ENCODE data around the gene TTLL11. TPM values are rescaled to one million over a fixed set of nuclear protein-coding genes. Genes with fewer than 3 reads are reported as not detected.

The TTLL11 gene
- polyA plus RNA-seq, 1 donor: 5.0 TPM

GRCh38 chr9:121974421-121974820, 118.7 kb downstream of the TTLL11 start:
- H3K27me3 ChIP-seq (ENCODE audit: control insufficient read depth, insufficient read depth, low read length): no peaks in the 10 kb centered on the region
- no peak for DNase-seq
- H3K27ac ChIP-seq (ENCODE audit: low read length): no peak overlapping the region

GRCh38 chr9:121972501-121972981, 120.6 kb downstream of the TTLL11 start:
- no CpG with 5 or more reads among the region's 7 CpGs for WGBS (ENCODE audit: insufficient coverage, low lambda C conversion rate)
- Histone ChIP-seq H3K36me3 (ENCODE audit: control insufficient read depth, insufficient read depth, low read length) (no peaks in the 10 kb centered on the region), H3K4me3 (ENCODE audit: low read length) (no peak overlapping the region), H3K4me1 (ENCODE audit: control insufficient read depth, insufficient read depth, low read length) (peaks cover 9% of the 10 kb centered on the region), H3K9me3 (ENCODE audit: control insufficient read depth, low read depth, low read length) (no peaks in the 10 kb centered on the region), H3K27me3 (ENCODE audit: control insufficient read depth, insufficient read depth, low read length) (no peaks in the 10 kb centered on the region), H3K27ac (ENCODE audit: low read length) (no peak overlapping the region)
- DNase-seq: no peak

More at GRCh38 chr9:121974421-121974820, 118.7 kb downstream of the TTLL11 start:
- no peak overlapping the region for H3K4me3 ChIP-seq (ENCODE audit: low read length)
- no peaks in the 10 kb centered on the region for H3K36me3 ChIP-seq (ENCODE audit: control insufficient read depth, insufficient read depth, low read length)
- no peaks in the 10 kb centered on the region for H3K9me3 ChIP-seq (ENCODE audit: control insufficient read depth, low read depth, low read length)
- peaks cover 9% of the 10 kb centered on the region for H3K4me1 ChIP-seq (ENCODE audit: control insufficient read depth, insufficient read depth, low read length)

GRCh38 chr9:121968056-121968455, 125.1 kb downstream of the TTLL11 start:
- Histone ChIP-seq H3K9me3 (ENCODE audit: control insufficient read depth, low read depth, low read length) (no peaks in the 10 kb centered on the region), H3K4me3 (ENCODE audit: low read length) (no peak overlapping the region), H3K4me1 (ENCODE audit: control insufficient read depth, insufficient read depth, low read length) (no peaks in the 10 kb centered on the region), H3K36me3 (ENCODE audit: control insufficient read depth, insufficient read depth, low read length) (no peaks in the 10 kb centered on the region), H3K27me3 (ENCODE audit: control insufficient read depth, insufficient read depth, low read length) (no peaks in the 10 kb centered on the region), H3K27ac (ENCODE audit: low read length) (no peak overlapping the region)
- no peak for DNase-seq
- WGBS (ENCODE audit: insufficient coverage, low lambda C conversion rate): 100% methylated on average over 3 of the region's 8 CpGs

GRCh38 chr9:121966706-121967105, 126.4 kb downstream of the TTLL11 start:
- WGBS (ENCODE audit: insufficient coverage, low lambda C conversion rate): 80% methylated on average over 1 of the region's 1 CpG
- DNase-seq: no peak
- no peak overlapping the region for H3K4me3 ChIP-seq (ENCODE audit: low read length)
- H3K27ac ChIP-seq (ENCODE audit: low read length): no peak overlapping the region
- H3K9me3 ChIP-seq (ENCODE audit: control insufficient read depth, low read depth, low read length): no peaks in the 10 kb centered on the region
- no peaks in the 10 kb centered on the region for H3K36me3 ChIP-seq (ENCODE audit: control insufficient read depth, insufficient read depth, low read length)
- no peaks in the 10 kb centered on the region for H3K4me1 ChIP-seq (ENCODE audit: control insufficient read depth, insufficient read depth, low read length)
- no peaks in the 10 kb centered on the region for H3K27me3 ChIP-seq (ENCODE audit: control insufficient read depth, insufficient read depth, low read length)

- Histone ChIP-seq H3K36me3 (ENCODE audit: control insufficient read depth, insufficient read depth, low read length) (no peaks in the 10 kb centered on the region), H3K9me3 (ENCODE audit: control insufficient read depth, low read depth, low read length) (no peaks in the 10 kb centered on the region), H3K27ac (ENCODE audit: low read length) (no peak overlapping the region), H3K27me3 (ENCODE audit: control insufficient read depth, insufficient read depth, low read length) (no peaks in the 10 kb centered on the region), H3K4me3 (ENCODE audit: low read length) (no peak overlapping the region), H3K4me1 (ENCODE audit: control insufficient read depth, insufficient read depth, low read length) (no peaks in the 10 kb centered on the region)
- WGBS (ENCODE audit: insufficient coverage, low lambda C conversion rate): 71% methylated on average over 4 of the region's 8 CpGs
- no peak for DNase-seq
Measured at GRCh38 chr9:121963528-121963995, 129.5 kb downstream of the TTLL11 start.

DNA sequence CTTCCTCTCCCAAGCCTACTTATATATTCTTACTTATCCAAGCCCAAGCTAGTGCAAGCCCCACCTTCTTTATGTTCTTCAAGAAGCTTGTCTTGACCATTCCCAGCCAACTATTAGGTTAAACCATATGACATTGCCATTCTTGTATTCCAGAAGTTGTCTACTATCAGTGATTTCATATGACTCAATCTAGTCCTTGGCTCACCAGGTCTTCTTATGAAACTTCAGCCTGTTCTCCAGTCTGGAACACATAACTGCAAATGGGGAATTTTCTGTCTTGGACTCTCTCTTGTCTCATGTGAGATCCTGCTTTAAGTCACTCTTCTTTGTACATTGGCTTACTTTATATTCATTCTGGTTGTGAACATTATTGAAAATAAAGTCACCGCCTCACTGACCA, 130.7 kb downstream of the TTLL11 start:
- Histone ChIP-seq H3K27ac (ENCODE audit: low read length) (no peak overlapping the region), H3K4me3 (ENCODE audit: low read length) (no peak overlapping the region), H3K4me1 (ENCODE audit: control insufficient read depth, insufficient read depth, low read length) (no peaks in the 10 kb centered on the region), H3K36me3 (ENCODE audit: control insufficient read depth, insufficient read depth, low read length) (no peaks in the 10 kb centered on the region), H3K9me3 (ENCODE audit: control insufficient read depth, low read depth, low read length) (no peaks in the 10 kb centered on the region), H3K27me3 (ENCODE audit: control insufficient read depth, insufficient read depth, low read length) (no peaks in the 10 kb centered on the region)
- no CpG with 5 or more reads among the region's 1 CpG for WGBS (ENCODE audit: insufficient coverage, low lambda C conversion rate)
- DNase-seq: no peak

DNA sequence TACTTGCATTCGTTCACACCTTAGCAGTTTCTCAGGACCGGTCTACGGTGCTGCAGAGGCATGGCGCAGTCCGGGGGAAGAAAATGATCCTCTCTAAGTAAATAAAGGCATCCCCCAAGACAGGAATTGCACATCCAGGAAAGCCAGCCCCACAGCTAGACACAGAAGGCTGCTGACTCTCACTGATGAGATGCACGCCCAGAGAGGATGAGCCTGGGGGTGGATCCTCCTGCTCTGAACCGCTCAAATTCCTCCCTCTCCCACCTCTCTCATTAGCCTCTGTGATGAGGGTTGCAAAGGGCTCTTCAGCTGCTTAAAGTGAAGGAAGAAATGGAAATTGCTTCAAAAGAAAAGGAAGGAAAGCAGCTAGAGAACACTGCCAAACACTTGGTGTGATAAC, 132.4 kb downstream of the TTLL11 start:
- no peak overlapping the region for H3K4me3 ChIP-seq (ENCODE audit: low read length)
- no peaks in the 10 kb centered on the region for H3K9me3 ChIP-seq (ENCODE audit: control insufficient read depth, low read depth, low read length)
- no peak for DNase-seq
- H3K36me3 ChIP-seq (ENCODE audit: control insufficient read depth, insufficient read depth, low read length): no peaks in the 10 kb centered on the region
- no peaks in the 10 kb centered on the region for H3K4me1 ChIP-seq (ENCODE audit: control insufficient read depth, insufficient read depth, low read length)
- WGBS (ENCODE audit: insufficient coverage, low lambda C conversion rate): no CpG with 5 or more reads among the region's 7 CpGs
- no peaks in the 10 kb centered on the region for H3K27me3 ChIP-seq (ENCODE audit: control insufficient read depth, insufficient read depth, low read length)
- no peak overlapping the region for H3K27ac ChIP-seq (ENCODE audit: low read length)

DNA sequence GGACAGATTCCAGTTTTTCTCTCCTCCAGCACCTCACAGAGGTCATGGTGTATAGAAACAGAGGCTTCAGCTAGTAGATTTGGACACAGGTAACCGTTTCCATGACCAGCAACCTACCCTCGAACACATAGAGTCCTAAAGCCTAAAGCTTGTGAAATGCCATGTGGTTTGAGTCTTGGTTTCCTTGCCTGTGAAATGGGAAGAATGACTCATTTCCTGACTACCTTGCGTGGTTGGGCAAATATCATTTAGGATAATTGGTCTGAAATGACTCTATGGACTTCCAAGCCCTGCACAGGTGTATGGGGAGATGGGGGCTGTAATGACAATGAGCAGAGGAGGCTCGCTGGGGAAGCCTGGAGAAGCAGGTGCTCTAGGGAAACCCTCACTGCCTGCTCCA, 134.6 kb downstream of the TTLL11 start:
- no peaks in the 10 kb centered on the region for H3K36me3 ChIP-seq (ENCODE audit: control insufficient read depth, insufficient read depth, low read length)
- no CpG with 5 or more reads among the region's 4 CpGs for WGBS (ENCODE audit: insufficient coverage, low lambda C conversion rate)
- H3K27ac ChIP-seq (ENCODE audit: low read length): no peak overlapping the region
- H3K9me3 ChIP-seq (ENCODE audit: control insufficient read depth, low read depth, low read length): no peaks in the 10 kb centered on the region
- H3K4me1 ChIP-seq (ENCODE audit: control insufficient read depth, insufficient read depth, low read length): no peaks in the 10 kb centered on the region
- no peaks in the 10 kb centered on the region for H3K27me3 ChIP-seq (ENCODE audit: control insufficient read depth, insufficient read depth, low read length)
- no peak for DNase-seq
- no peak overlapping the region for H3K4me3 ChIP-seq (ENCODE audit: low read length)

- H3K36me3 ChIP-seq (ENCODE audit: control insufficient read depth, insufficient read depth, low read length): no peaks in the 10 kb centered on the region
- no CpG with 5 or more reads among the region's 6 CpGs for WGBS (ENCODE audit: insufficient coverage, low lambda C conversion rate)
- no peaks in the 10 kb centered on the region for H3K4me1 ChIP-seq (ENCODE audit: control insufficient read depth, insufficient read depth, low read length)
- no peaks in the 10 kb centered on the region for H3K9me3 ChIP-seq (ENCODE audit: control insufficient read depth, low read depth, low read length)
- H3K27me3 ChIP-seq (ENCODE audit: control insufficient read depth, insufficient read depth, low read length): no peaks in the 10 kb centered on the region
- H3K27ac ChIP-seq (ENCODE audit: low read length): no peak overlapping the region
- no peak for DNase-seq
- H3K4me3 ChIP-seq (ENCODE audit: low read length): no peak overlapping the region
Measured at GRCh38 chr9:121956808-121957207, 136.3 kb downstream of the TTLL11 start.

- no peaks in the 10 kb centered on the region for H3K36me3 ChIP-seq (ENCODE audit: control insufficient read depth, insufficient read depth, low read length)
- H3K4me1 ChIP-seq (ENCODE audit: control insufficient read depth, insufficient read depth, low read length): no peaks in the 10 kb centered on the region
- H3K9me3 ChIP-seq (ENCODE audit: control insufficient read depth, low read depth, low read length): no peaks in the 10 kb centered on the region
- H3K27me3 ChIP-seq (ENCODE audit: control insufficient read depth, insufficient read depth, low read length): no peaks in the 10 kb centered on the region
- no peak overlapping the region for H3K4me3 ChIP-seq (ENCODE audit: low read length)
- DNase-seq: no peak
- no peak overlapping the region for H3K27ac ChIP-seq (ENCODE audit: low read length)
- WGBS (ENCODE audit: insufficient coverage, low lambda C conversion rate): no CpG with 5 or more reads among the region's 1 CpG
Measured at GRCh38 chr9:121955649-121956048, 137.5 kb downstream of the TTLL11 start.

DNA sequence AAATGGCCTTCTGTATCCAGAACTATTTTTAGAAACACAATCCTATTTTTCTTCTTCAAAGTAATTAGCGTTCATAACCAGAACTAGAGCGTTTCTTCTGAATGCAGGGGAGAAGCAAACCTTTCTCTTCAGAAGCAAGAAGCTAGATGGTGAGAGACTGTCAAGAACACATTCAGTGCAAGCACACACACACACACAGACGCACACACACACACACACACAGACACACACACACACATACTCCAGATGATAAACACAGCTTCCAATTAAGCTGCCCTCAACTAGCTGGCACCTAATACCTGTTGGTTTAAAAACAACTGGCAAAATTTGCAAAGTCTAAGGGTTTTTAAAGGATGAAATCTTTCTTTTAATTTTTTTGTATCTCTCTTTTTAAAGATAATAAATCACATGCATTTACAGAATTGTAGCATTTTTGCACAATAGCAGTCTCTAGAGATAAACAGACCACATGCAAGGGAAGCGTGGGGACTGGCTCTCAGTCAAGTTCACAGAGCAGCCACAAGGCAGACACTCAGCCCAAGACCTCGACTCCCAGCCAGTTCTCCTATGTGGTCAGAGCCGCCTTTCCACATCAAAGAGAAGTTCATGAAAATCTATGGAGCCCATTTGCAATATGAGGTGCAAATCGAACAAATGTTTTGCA, 138.5 kb downstream of the TTLL11 start:
- Histone ChIP-seq H3K4me1 (ENCODE audit: control insufficient read depth, insufficient read depth, low read length) (no peaks in the 10 kb centered on the region), H3K9me3 (ENCODE audit: control insufficient read depth, low read depth, low read length) (no peaks in the 10 kb centered on the region), H3K27me3 (ENCODE audit: control insufficient read depth, insufficient read depth, low read length) (no peaks in the 10 kb centered on the region), H3K4me3 (ENCODE audit: low read length) (no peak overlapping the region), H3K27ac (ENCODE audit: low read length) (no peak overlapping the region), H3K36me3 (ENCODE audit: control insufficient read depth, insufficient read depth, low read length) (no peaks in the 10 kb centered on the region)
- DNase-seq: no peak
- WGBS (ENCODE audit: insufficient coverage, low lambda C conversion rate): 70% methylated on average over 2 of the region's 7 CpGs

All from large intestine (tissue), 3 donors.